Embryonic facial prominence (tissue), 1 donor: ENCODE data around the gene ABCC5.
A peak's percentile ranks its signal among the peaks of the same experiment; 100 is the strongest.
"Not testable (repeated sequence)": the region's sequence is repeated elsewhere in the genome, so short reads cannot be mapped to it uniquely, and the experiment has no call there.

ENCODE experiments used
- DNase-seq: peaks from one replicate; pipeline ENCODE4 v3.0.0-alpha.2; 2016; ENCODE audit errors: extremely low spot score

ABCC5 gene

DNA sequence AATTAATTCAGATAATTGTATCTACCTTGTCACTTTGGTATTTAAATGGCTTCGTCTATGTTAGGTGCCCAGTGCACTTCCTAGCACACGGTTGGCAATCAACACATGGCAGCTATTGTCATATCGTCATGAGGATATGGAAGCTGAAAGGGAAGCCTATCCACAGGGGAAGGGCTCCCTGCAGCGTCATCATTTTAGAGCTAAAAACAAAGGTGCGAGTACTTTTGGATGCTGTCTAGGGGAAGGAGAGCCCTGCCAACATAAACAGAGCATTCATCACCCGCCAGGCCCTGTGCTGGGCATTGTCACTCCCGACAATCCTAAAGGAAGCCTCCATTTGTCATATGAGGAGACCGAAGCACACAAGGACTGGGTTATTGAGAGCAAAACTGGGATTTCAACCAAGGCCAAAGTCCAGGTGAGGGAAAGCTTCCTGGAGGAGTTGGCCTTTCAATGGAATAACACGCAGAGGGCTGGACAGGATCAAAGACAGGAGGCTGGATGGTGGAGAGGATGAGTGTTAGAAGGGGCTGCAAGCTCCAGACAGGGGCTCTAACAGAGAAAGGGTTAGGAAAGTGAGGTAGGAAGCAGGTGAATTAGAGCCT, 125.0 kb downstream of the ABCC5 start:
- DNase-seq = no peak

DNA sequence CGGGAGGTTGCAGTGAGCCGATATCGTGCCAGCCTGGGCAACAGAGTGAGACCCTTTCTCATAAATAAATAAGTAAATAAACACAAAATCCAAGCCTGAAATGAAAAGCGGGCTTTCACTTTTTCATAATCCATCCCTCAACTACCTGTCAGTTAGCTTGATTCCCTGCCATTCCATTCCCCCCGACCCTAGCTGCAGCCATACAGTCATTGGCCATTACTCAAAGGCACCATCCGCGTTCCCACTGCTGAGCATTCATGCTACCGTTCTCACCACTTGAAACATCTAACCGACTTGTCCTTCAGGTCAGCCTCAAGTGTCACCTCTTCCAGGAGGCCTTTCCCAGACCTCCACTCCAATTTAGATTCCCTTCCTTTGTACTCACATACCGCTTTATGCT, 131.9 kb downstream of the ABCC5 start:
- DNase-seq = no peak

DNA sequence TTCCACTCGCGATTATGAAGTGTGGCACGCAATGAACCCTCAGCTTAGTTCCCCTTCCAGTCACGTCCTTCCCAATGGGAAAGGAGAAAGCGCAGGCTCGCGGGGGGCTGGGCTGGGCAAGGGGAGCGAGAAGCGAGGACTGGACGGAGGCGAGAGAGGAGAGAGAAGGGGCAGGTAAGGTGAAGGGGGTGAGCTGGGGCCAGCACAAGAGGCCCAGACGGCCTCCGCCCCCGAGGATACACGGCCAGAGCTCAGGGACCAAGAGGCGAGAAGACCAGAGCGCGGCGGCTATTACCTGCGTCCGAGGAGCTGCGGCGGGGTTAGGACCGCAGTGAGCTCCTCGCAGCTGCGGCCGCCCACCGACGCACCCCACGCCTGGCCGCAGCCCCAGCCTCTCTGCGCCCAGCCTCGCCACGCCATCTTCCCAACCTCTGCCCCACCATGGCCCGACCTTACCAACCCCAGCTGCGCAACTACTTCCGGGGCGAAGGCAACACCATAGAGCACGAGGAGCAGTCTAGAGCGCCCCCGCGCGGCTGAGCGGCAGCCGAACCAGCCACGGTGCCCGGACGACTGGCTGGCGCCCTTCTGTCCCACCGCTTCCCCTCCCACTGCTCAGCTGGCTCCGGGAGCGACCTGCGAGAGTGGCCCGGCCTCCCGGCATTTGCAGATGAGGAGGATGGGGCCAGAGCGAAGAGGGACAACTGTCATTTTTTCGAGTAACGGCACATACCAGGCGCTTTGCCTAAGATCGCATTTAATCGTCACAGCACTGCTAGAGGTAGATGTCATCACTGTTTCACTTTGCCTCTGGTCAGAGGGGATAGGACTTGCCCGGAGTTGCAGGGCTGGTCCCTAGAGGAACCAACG, 133.0 kb downstream of the ABCC5 start, which contains the start of gene PARL:
TSS of gene PARL (minus strand) at position 454 of the 870 bp plus-strand sequence. CDS start at position 420, 34 bp downstream.
- peak; percentile 82 for DNase-seq

DNA sequence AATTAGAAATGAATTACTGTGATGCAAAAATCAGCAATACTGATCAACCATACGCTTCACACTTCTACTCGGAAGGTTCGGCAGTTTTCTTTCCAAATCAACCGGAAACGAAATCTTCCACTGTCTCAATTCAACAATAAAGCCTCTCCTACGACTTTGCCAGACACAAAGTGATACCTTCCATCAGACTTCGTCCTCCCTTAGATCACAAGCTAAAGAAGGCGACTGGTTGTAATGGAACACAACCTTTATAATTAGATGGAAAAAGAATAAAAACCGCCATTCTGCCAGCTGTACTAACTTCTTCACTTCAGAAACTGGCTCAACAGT, 133.6 kb downstream of the ABCC5 start:
- no peak for DNase-seq

DNA sequence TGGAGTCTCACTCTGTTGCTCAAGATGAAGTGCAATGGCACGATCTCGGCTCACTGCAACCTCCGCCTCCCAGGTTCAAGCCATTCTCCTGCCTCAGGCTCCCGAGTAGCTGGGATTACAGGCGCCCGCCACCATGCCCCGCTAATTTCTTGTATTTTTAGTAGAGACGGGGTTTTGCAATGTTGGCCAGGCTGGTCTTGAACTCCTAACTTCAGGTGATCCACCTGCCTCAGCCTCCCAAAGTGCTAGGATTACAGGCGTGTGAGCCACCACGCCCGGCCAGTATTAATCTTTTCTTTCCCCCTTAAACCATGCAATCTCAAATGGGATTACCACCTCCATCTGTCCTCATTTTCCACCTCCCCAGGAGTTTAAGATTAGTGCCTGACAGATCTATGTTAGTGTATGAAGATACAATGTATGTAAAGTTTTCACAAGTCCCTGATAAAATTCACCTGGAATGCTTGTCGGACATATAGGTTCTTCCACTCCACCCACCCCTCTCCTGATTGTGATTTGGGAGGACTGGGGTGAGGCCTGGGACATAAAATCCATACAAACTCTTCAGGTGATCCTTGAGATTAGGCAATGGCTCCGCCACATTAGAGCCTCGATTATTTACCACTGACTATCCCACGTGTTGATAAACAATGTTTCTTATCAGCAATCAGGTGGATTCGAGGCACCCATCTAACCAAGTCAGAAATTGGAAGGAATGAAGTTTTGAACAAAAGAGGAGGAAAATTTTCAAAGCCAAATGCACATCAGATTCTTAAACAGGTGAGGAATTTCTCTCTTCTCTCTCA, 134.2 kb downstream of the ABCC5 start:
- DNase-seq = no peak

DNA sequence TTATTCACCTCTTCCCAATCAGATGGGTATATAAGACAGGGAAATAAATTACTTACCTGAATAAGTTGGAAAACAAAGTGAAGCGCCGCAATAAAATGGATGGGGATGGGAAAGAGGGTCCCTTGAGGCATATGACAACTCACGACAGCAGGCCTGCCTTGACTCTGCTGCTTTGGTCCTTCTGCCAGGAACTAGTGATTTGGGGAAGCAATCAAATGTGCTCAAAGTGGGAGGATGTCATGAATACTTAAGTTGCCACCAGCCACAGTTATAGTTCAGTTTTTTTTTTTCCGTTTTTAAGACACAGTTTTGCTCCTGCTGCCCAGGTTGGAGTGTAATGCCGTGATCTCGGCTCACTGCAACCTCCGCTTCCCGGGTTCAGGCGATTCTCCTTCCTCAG, 137.6 kb downstream of the ABCC5 start:
- DNase-seq = no peak

DNA sequence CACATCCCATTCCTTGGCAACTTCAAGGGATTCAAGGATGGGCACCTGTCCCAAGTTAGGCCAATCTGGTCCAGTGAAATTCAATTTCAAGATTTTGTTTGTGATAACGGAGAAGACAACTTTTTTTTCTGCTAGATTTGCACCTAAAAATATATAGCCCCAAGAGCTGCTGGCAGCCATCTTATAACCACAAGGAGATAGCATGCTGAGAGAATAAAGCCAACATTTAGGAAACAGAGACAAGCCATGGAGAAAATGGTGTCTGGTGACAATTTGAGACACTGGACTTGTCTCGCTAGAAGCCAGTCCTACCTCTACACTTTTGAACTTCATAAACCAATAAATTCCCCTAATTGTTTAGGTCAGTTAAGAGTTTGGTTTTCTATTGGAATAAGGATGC, 138.4 kb downstream of the ABCC5 start:
- DNase-seq = no peak

DNA sequence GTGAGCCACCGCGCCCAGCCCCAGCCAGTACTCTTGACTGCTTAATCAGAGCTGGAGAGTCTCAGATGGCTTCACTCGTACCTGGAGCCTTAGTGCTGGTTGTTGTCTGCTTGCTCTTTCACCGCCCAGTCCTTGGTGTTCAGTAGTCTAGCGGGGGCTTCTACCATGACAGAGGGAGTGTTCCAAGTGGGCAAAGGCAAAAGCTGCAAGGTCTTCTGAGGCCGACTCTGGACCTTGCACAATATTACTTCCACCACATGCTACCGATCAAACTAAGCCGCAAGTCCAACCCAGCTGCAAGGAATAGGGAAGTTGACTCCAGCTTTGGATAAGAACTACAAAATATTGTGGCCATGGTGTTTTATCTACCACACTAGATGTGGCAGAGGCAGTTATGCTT, 139.6 kb downstream of the ABCC5 start:
- DNase-seq = no peak

DNA sequence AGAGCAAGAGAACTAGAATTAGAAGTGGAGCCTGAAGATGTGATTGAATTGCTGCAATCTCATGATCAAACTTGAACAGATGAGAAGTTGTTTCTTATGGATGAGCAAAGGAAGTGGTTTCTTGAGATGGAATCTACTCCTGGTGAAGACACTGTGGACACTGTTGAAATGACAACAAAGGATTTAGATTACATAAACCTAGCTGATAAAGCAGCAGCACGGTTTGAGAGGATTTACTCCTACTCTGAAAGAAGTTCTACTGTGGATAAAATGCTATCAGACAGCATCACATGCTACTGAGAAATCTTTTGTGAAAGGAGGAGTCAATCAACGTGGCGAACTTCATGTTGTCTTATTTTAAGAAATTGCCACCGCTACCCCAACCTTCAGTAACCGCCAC, 140.5 kb downstream of the ABCC5 start:
- not testable (repeated sequence) for DNase-seq

DNA sequence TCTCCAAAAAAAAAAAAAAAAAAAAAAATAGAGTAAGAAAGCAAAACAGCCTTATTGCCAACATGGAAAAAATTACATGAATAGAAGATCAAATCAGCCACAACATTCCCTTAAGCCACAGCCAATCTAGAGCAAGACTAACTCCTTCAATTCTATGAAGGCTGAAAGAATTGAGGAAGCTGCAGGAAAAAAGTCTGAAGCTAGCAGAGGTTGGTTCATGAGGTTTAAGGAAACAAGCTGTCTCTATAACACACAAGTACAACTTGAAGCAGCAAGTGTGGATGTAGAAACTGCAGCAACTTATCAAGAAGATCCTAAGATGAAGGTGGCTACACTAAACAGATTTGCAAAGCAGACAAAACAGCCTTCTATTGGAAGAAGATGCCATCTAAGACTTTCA, 142.3 kb downstream of the ABCC5 start:
- no peak for DNase-seq

DNA sequence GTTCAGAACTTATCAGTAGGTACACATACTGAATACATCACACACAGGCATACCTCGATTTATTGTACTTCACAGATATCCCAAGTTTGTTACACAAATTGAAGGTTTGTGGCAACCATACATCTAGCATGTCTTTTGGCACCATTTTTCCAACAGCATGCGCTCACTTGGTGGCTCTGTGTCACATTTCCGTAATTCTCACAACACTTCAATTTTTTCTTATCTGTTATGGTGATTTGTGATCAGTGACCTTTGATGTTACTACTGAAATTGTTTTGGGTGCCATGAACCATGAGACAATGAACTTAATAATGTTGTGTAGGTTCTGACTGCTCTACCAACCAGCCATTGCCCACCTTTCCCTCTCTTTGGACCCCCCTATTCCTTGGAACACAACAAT, 143.8 kb downstream of the ABCC5 start:
- DNase-seq = no peak

DNA sequence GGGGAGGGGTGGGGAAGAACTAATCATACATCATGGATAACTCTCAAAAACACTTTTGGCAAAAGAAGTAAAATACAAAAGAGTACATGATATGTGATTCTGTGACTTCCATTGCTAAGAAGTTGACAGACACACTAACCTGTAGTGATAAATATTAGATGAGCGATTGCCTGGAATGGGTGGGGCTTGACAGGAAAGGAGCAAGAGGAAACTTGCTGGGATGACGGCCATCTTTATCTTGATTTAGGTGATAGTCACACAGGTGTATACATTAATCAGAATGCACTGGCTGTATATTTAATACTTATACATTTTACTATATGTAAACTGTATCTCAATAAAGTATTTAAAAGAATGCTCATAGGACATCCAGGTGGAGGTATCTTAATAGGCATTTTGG, 146.1 kb downstream of the ABCC5 start:
- DNase-seq = no peak

DNA sequence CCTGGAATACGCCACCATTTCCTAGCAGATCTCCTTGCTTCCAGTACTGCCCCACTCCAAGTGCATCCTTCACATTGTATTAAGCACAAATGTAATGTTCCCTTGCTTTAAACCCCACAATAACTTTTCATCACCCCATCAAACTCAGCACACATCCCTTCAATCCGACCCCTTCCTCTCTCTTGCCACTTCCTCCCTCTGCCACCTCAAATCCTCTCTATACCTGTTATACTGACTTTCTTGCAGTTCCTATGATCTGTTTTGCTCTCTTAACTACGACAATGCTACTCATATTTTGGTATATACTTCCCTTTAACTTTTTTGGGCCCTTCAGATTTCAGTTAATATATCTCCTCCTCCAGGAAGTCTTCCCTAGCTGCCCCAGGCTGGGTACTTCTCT, 147.1 kb downstream of the ABCC5 start:
- DNase-seq = no peak
